ENCODE results near the gene PPFIBP1.
"Not testable (repeated sequence)": the region's sequence is repeated elsewhere in the genome, so short reads cannot be mapped to it uniquely, and the experiment has no call there.

Gene PPFIBP1

GRCh38 chr12:27709932-27710591, 186.1 kb downstream of the PPFIBP1 start:
- peak; percentile 27 to 34 for DNase-seq (ENCODE audit: low read depth in 2 of 2)

GRCh38 chr12:27710592-27711316, 186.7 kb downstream of the PPFIBP1 start, which contains the start of gene MRPS35:
TSS of gene MRPS35 (plus strand) at chr12:27710832. CDS start at chr12:27710844, 12 bp downstream.
- peak; percentile 73 to 80 for DNase-seq (ENCODE audit: low read depth in 2 of 2)

GRCh38 chr12:27711317-27711682, 187.3 kb downstream of the PPFIBP1 start:
- DNase-seq (ENCODE audit: low read depth in 2 of 2), result no peak

GRCh38 chr12:27711967-27712366, 188.0 kb downstream of the PPFIBP1 start:
- DNase-seq (ENCODE audit: low read depth in 2 of 2), result no peak

GRCh38 chr12:27723212-27723611, 199.2 kb downstream of the PPFIBP1 start:
- no peak for DNase-seq (ENCODE audit: low read depth in 2 of 2)

GRCh38 chr12:27730097-27730588, 206.1 kb downstream of the PPFIBP1 start:
- no peak for DNase-seq (ENCODE audit: low read depth in 2 of 2)

GRCh38 chr12:27732281-27732680, 208.3 kb downstream of the PPFIBP1 start:
- DNase-seq (ENCODE audit: low read depth in 2 of 2), result no peak

- DNase-seq (ENCODE audit: low read depth in 2 of 2), result peak; percentile 2 to 8
Observed at GRCh38 chr12:27733052-27733656, 209.1 kb downstream of the PPFIBP1 start.

GRCh38 chr12:27733791-27734190, 209.8 kb downstream of the PPFIBP1 start:
- no peak for DNase-seq (ENCODE audit: low read depth in 2 of 2)

GRCh38 chr12:27734321-27734720, 210.3 kb downstream of the PPFIBP1 start:
- not testable (repeated sequence) for DNase-seq (ENCODE audit: low read depth in 2 of 2)

GRCh38 chr12:27743601-27744000, 219.6 kb downstream of the PPFIBP1 start:
- DNase-seq (ENCODE audit: low read depth in 2 of 2), result no peak
